PC-9 (cell line): ENCODE results near the gene CIBAR2. TPM values are rescaled to one million over a fixed set of nuclear protein-coding genes. Genes with fewer than 3 reads are reported as not detected.

Experiments used
- BruUV-seq: library from RNA; stranded (reverse); fragments of 400-500 nt; replicated peaks from 2 replicates; lab custom pipeline; 2021; lab: Mats Ljungman, UMichigan
- CTCF ChIA-PET: fragments of 300-600 bp; sonication (Branson Sonifier 250); formaldehyde crosslinking; loops from one replicate; lab custom pipeline; 2022; ENCODE audit warnings: antibody characterized with exemption; lab: Charles Lee
- POLR2A ChIA-PET: fragments of 300-600 bp; sonication (Branson Sonifier 250); formaldehyde crosslinking; loops from one replicate; lab custom pipeline; 2022; ENCODE audit warnings: antibody characterized with exemption; ENCODE audit not compliant: unreplicated experiment; lab: Charles Lee
- DNase-seq, 2 experiments: peaks; one replicate each; pipeline versions ENCODE4 v3.0.0 to v3.0.0-alpha.2; 2015 to 2022; ENCODE audit warnings: mixed read lengths in 1 of 2
- H2AFZ ChIP-seq: fragments of 200-600 bp; sonication (generic); 2 replicates; pipeline ENCODE4 v1.8.1; 2017; ENCODE audit warnings: antibody characterized with exemption
- H3F3A ChIP-seq: fragments of 200-600 bp; sonication (generic); 2 replicates; pipeline ENCODE4 v1.8.1; 2017; ENCODE audit warnings: antibody characterized with exemption, mild to moderate bottlenecking, low read depth; ENCODE audit not compliant: insufficient read depth
- H3K27ac ChIP-seq: fragments of 200-600 bp; sonication (generic); 2 replicates; pipeline ENCODE4 v1.6.1; 2016; ENCODE audit warnings: mixed run types
- H3K27me3 ChIP-seq: fragments of 200-600 bp; sonication (generic); 2 replicates; pipeline ENCODE4 v1.6.1; 2016; ENCODE audit warnings: low read depth, mixed run types; ENCODE audit not compliant: insufficient read depth
- H3K36me3 ChIP-seq: fragments of 200-600 bp; sonication (generic); 2 replicates; pipeline ENCODE4 v1.6.1; 2016; ENCODE audit warnings: low read depth, mixed run types
- H3K4me1 ChIP-seq: fragments of 200-600 bp; sonication (generic); replicated peaks from 2 replicates; pipeline ENCODE4 v1.6.1; 2016; ENCODE audit warnings: mixed run types; ENCODE audit not compliant: insufficient read depth
- H3K4me2 ChIP-seq: fragments of 200-600 bp; sonication (generic); 2 replicates; pipeline ENCODE4 v1.6.1; 2017; ENCODE audit warnings: mixed run types
- H3K4me3 ChIP-seq: fragments of 200-600 bp; sonication (generic); 2 replicates; pipeline ENCODE4 v1.6.1; 2016; ENCODE audit warnings: mixed run types
- H3K79me2 ChIP-seq: fragments of 200-600 bp; sonication (generic); 2 replicates; pipeline ENCODE4 v1.6.1; 2017; ENCODE audit warnings: low read depth, mixed run types
- H3K9me2 ChIP-seq: fragments of 200-600 bp; sonication (generic); 2 replicates; pipeline ENCODE4 v1.8.1; 2017; ENCODE audit warnings: mild to moderate bottlenecking; ENCODE audit not compliant: insufficient read depth
- H3K9me3 ChIP-seq: fragments of 200-600 bp; sonication (generic); 2 replicates; pipeline ENCODE4 v1.8.1; 2016; ENCODE audit warnings: low read depth; ENCODE audit not compliant: insufficient read depth
- H4K20me1 ChIP-seq: fragments of 200-600 bp; sonication (generic); 2 replicates; pipeline ENCODE4 v1.8.1; 2017; ENCODE audit not compliant: insufficient read depth
- CTCF ChIP-seq: fragments of 200-600 bp; sonication (generic); conservative IDR thresholded peaks from 2 replicates; pipeline ENCODE4 v1.6.1; 2017; ENCODE audit warnings: mixed run types, antibody characterized with exemption, mild to moderate bottlenecking, moderate library complexity
- EZH2 ChIP-seq: fragments of 200-600 bp; sonication (generic); IDR thresholded peaks from 2 replicates; pipeline ENCODE4 v1.8.0; 2017; ENCODE audit warnings: antibody characterized with exemption, low read depth
- intact Hi-C: fragments of 100-400 bp; cut with micrococcal nuclease; formaldehyde crosslinking; loops from one replicate; pipeline ENCODE4 v1.10.0; 2022; ENCODE audit not compliant: unreplicated experiment
- total RNA-seq: library from RNA; stranded (reverse); gene quantifications from 2 replicates; pipeline ENCODE4 v1.2.3, GENCODE V29; 2021

CIBAR2 gene
- total RNA-seq, 1 experiment from 2014 or later, result not detected

GRCh38 chr16:85052536-85052935 lies 59.7 kb downstream of the CIBAR2 start:
- intact Hi-C loops, result no loop called here
- Histone ChIP-seq H4K20me1 (no peaks in the 10 kb centered on the region), H3K9me3 (no peaks in the 10 kb centered on the region), H3K9me2 (no peaks in the 10 kb centered on the region), H3K27me3 (no peaks in the 10 kb centered on the region), H3K36me3 (no peaks in the 10 kb centered on the region), H3K4me2 (no peak overlapping the region), H3K79me2 (no peaks in the 10 kb centered on the region), H3K4me1 (peaks cover 16% of the 10 kb centered on the region), H3K4me3 (no peak overlapping the region), H3K27ac (no peak overlapping the region), H3F3A (peaks cover 7% of the 10 kb centered on the region; the same call in 1 of the 2 replicates), H2AFZ (no peak overlapping the region)
- no peak for DNase-seq
- ChIA-PET POLR2A (no interaction called here), CTCF (no interaction called here)
- no TSS peak for BruUV-seq
- TF ChIP-seq CTCF (no peak), EZH2 (no peak)

GRCh38 chr16:85051683-85052082 lies 60.6 kb downstream of the CIBAR2 start:
- H3K27me3 ChIP-seq, result no peaks in the 10 kb centered on the region
- no peak for DNase-seq
- no peaks in the 10 kb centered on the region for H3K9me3 ChIP-seq
- H3K4me1 ChIP-seq, result peaks cover 16% of the 10 kb centered on the region
- TF ChIP-seq CTCF, result no peak
- TF ChIP-seq EZH2, result no peak
- peaks cover 7% of the 10 kb centered on the region; the same call in 1 of the 2 replicates for H3F3A ChIP-seq
- intact Hi-C loops, result no loop called here
- H3K4me3 ChIP-seq, result no peak overlapping the region
- ChIA-PET CTCF (no interaction called here), POLR2A (interaction anchor here (0.6 kb wide), 1 partner anchor 16 kb away, joined by 4 read pairs; no protein-coding TSS in a partner anchor)
- H2AFZ ChIP-seq, result no peak overlapping the region
- H3K27ac ChIP-seq, result no peak overlapping the region
- H3K4me2 ChIP-seq, result no peak overlapping the region
- no TSS peak for BruUV-seq
- H3K36me3 ChIP-seq, result no peaks in the 10 kb centered on the region
- H3K9me2 ChIP-seq, result no peaks in the 10 kb centered on the region
- no peaks in the 10 kb centered on the region for H4K20me1 ChIP-seq
- no peaks in the 10 kb centered on the region for H3K79me2 ChIP-seq

- BruUV-seq, result no TSS peak
Observed at GRCh38 chr16:85051067-85051581, 61.1 kb downstream of the CIBAR2 start.

More at GRCh38 chr16:85051067-85051581, 61.1 kb downstream of the CIBAR2 start:
- Histone ChIP-seq H2AFZ (no peak overlapping the region), H3K9me3 (no peaks in the 10 kb centered on the region), H3K36me3 (no peaks in the 10 kb centered on the region), H3K4me2 (no peak overlapping the region), H3K9me2 (no peaks in the 10 kb centered on the region), H3K4me3 (no peak overlapping the region), H3K27ac (no peak overlapping the region), H3K79me2 (no peaks in the 10 kb centered on the region), H4K20me1 (no peaks in the 10 kb centered on the region), H3K4me1 (peaks cover 16% of the 10 kb centered on the region), H3K27me3 (no peaks in the 10 kb centered on the region), H3F3A (peaks cover 7% of the 10 kb centered on the region; the same call in 1 of the 2 replicates)
- TF ChIP-seq CTCF (no peak), EZH2 (no peak)
- no peak for DNase-seq
- intact Hi-C loops, result no loop called here
- ChIA-PET CTCF (no interaction called here), POLR2A (interaction anchor here (0.6 kb wide), 1 partner anchor 16 kb away, joined by 4 read pairs; no protein-coding TSS in a partner anchor)
